Esophagus (tissue), 2 donors: Measurements from ENCODE around the gene BMPR1A. TPM values are rescaled to one million over a fixed set of nuclear protein-coding genes. Genes with fewer than 3 reads are reported as not detected.
A peak's percentile ranks its signal among the peaks of the same experiment; 100 is the strongest.

Experiments
- H3K27ac ChIP-seq, 2 donors: one replicate each; pipeline ENCODE4 v1.5.1; 2013; ENCODE audit warnings: low read depth in 2 of 2, mild to moderate bottlenecking in 2 of 2, inconsistent platforms in 1 of 2, low read length in 1 of 2, moderate library complexity in 1 of 2
- H3K27me3 ChIP-seq, 2 donors: one replicate each; pipeline ENCODE4 v1.6.1; 2013; ENCODE audit warnings: low read length in 2 of 2, control low read depth in 1 of 2, mild to moderate bottlenecking in 1 of 2; ENCODE audit not compliant: insufficient read depth in 2 of 2, control insufficient read depth in 1 of 2
- H3K36me3 ChIP-seq, 2 donors: one replicate each; pipeline ENCODE4 v1.6.1; 2013; ENCODE audit warnings: low read length in 1 of 2; ENCODE audit not compliant: control insufficient read depth in 2 of 2, insufficient read depth in 2 of 2
- H3K4me1 ChIP-seq, 2 donors: one replicate each; pipeline ENCODE4 v1.6.1; 2013; ENCODE audit warnings: low read length in 1 of 2; ENCODE audit not compliant: control insufficient read depth in 2 of 2, insufficient read depth in 2 of 2
- H3K4me3 ChIP-seq, 2 donors: one replicate each; pipeline ENCODE4 v1.5.1; 2013; ENCODE audit warnings: low read length in 2 of 2, mild to moderate bottlenecking in 2 of 2, low read depth in 1 of 2, moderate library complexity in 1 of 2
- H3K9me3 ChIP-seq, 2 donors: one replicate each; pipeline ENCODE4 v1.6.1; 2013; ENCODE audit warnings: mild to moderate bottlenecking in 2 of 2, low read depth in 1 of 2, low read length in 1 of 2, moderate library complexity in 1 of 2; ENCODE audit not compliant: control insufficient read depth in 2 of 2, insufficient read depth in 1 of 2
- WGBS, 2 donors: extraction: QIAGEN DNeasy Blood & Tissue Kit; methylation state at CpG; one replicate each; pipeline ENCODE4 v1.1.7; 2013; 5-methylcytosine and 5-hydroxymethylcytosine counted together
- polyA plus RNA-seq, 2 donors: library from polyadenylated mRNA; stranded (reverse); fragments of 200-250 nt; gene quantifications; one replicate each; pipeline ENCODE4 v1.2.3, GENCODE V29; 2013
- donor health status: healthy with polysubstance abuse.
- donor health status: Bipolar disorder and iron deficiency.

BMPR1A gene
- polyA plus RNA-seq, 2 donors: 2.5 to 6.8 TPM

DNA sequence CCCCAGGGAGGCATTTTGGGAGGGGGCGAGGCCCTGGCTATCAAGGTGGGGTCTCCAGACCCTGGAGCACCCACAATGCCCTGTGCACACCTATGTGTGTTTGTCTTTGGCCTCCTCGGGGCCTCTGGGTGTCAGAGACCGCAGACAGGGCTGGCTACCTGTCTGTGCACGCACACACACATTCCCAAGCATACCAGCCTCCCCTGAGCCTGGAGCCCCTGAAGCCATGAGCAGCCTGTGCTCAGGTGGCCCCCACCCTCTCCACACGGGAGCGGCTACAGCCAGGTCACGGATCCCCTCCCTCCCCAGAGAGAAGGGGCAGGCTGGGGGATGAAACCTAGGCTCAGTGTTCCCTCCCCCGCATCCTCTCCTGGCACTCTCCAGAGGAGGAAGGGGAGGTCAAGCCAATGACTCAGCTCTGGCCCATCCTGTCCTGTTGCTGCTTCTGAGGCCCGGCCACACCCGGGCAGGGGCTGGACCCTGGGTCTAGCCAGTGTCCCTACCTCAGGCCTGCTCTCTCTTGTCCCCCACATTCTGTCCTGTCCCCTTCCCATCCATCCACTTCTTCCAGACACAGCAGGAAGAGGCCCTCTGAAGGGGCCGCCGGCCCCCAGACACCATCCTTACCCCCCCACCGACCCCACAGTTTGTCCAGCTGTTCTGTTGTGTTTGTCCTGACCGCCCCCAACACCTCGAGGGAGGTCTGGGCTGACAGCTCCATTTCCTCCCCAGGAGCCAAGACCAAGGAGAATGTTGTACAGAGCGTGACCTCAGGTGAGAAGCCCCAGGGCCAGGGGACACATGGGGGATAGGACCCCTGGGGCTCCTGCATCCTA lies 202.7 kb downstream of the BMPR1A start:
- H3K4me1 ChIP-seq: peaks cover 7 to 34% of the 10 kb centered on the region in 2 donors
- peak overlapping the region; percentile 47 to 69 for H3K27ac ChIP-seq
- no peaks in the 10 kb centered on the region for H3K36me3 ChIP-seq
- 34 to 37% methylated on average over 15 to 16 of the region's 16 CpGs for WGBS, 2 donors
- peak overlapping the region; percentile 21 to 35 for H3K4me3 ChIP-seq
- no peaks in the 10 kb centered on the region for H3K9me3 ChIP-seq
- H3K27me3 ChIP-seq: no peaks in the 10 kb centered on the region

DNA sequence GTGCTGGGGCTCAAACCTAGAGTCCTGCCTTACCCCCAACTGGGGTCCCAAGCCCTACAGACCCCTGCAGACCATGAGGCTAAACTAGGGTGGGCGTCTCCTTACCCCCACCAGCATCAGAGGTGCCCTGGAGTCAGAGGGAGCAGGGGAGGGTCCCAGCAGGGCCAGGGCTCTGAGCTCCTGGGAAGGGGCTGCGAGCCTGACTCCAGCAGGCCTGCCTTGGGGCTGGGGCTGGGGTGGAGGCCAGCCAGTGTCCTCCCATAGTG lies 203.3 kb downstream of the BMPR1A start:
- Histone ChIP-seq H3K9me3 (no peaks in the 10 kb centered on the region), H3K27ac (peak overlapping the region; percentile 25 to 69), H3K4me3 (no peak overlapping the region), H3K4me1 (peaks cover 7 to 37% of the 10 kb centered on the region in 2 donors), H3K36me3 (no peaks in the 10 kb centered on the region), H3K27me3 (no peaks in the 10 kb centered on the region)
- WGBS, 2 donors: 80 to 89% methylated on average over 2 of the region's 2 CpGs

DNA sequence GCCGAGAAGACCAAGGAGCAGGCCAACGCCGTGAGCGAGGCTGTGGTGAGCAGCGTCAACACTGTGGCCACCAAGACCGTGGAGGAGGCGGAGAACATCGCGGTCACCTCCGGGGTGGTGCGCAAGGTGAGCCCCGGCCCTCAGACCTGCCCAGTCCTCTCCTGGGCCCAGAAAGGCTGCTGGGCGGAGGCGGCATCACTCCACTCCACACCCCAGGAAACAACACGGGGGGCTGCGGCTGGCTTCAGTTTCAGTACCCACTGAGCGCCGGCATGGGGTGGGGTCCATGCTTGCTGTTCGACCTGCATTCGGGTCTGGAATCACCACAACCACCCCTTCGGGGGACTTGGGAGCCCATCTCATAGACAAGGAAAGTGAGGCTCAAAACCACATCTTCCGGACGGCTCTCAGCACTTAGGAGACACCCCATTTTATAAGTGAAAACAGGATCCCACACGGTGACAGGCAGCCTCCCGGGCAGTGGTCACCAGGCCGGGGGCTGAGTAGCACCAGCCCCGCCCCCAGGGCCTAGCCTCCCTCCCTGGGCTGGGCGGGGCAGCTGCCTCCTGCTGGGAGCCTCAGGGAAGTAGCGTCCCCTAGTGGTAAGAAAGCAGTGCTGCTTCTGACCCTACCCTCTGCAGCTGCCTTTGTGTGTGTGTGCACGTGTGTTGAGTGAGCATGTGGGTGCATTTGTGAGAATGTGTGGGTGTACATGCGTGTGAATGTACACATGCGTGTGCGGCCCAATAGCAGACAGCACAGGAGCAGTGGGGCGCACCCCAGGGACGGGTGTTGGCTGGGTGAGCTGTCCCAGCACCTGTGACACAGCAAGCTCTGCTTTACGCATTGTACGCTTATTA lies 203.8 kb downstream of the BMPR1A start:
- no peaks in the 10 kb centered on the region for H3K36me3 ChIP-seq
- no peaks in the 10 kb centered on the region for H3K9me3 ChIP-seq
- whole genome bisulfite sequencing, 2 donors: 73 to 74% methylated on average over 37 of the region's 37 CpGs
- H3K4me3 ChIP-seq: no peak overlapping the region
- no peaks in the 10 kb centered on the region for H3K27me3 ChIP-seq
- H3K27ac ChIP-seq: peak overlapping the region; percentile 6 to 25
- H3K4me1 ChIP-seq: peaks cover 10 to 36% of the 10 kb centered on the region in 2 donors

DNA sequence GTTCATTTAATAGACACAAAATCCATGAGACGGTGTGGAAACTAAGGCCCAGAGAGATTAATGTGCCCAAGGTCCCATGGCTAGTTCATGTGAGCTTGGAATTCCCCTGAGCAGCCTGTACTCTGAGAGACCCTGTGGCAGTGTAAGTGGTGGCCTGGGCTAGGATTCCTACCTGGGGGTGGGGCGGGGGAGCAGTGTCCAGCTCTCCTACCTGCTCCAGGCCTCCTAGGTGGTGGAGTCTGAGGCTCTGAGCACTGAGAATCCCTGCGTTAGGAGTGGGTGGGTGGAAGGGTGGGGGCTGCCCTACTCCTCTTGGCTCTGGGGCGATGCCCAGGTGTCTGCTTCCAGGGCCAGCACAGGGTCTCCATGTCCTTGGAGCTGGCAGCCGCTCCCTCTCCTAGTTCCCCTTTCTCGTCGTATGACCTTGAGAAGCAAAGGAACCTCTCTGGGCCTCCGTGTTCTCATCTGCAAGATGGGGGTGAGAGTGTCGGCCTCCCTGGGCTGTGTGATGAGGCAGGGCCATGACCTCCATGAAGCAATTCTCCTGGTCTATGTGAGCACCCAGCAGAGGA lies 204.5 kb downstream of the BMPR1A start:
- H3K4me3 ChIP-seq: no peak overlapping the region
- no peaks in the 10 kb centered on the region for H3K9me3 ChIP-seq
- H3K36me3 ChIP-seq: no peaks in the 10 kb centered on the region
- H3K4me1 ChIP-seq: peaks cover 10 to 35% of the 10 kb centered on the region in 2 donors
- no peaks in the 10 kb centered on the region for H3K27me3 ChIP-seq
- no peak overlapping the region for H3K27ac ChIP-seq
- 80 to 81% methylated on average over 9 of the region's 9 CpGs for WGBS, 2 donors

DNA sequence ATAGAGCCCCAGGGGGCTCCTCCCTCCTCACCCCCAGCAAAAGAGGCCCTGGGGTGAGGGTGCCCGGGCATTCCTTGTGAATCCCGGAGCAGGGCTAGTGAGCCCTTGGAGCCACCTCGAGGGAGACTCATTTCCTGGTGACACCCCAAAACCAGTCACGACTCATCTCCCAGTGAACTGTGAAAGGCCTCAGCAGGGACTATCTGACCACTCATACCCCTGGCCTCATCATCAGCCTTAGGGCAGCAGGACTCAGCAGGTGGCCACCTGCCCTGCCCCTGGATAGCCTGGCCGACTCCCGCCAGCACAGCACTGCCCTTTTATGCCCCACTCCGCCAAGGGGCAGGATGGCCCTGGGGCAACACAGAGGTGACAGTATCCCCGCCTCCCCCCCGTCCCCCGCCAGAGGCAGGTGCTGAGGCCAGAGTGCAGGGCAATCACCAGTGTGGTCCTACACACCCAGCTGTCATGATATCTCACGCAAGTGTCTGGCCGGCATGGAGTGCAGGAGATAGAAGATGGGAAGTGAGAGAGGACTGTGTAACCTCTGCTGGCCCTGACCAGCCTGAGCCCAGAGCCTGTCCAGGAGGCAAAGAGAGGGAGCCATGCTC lies 205.2 kb downstream of the BMPR1A start:
- Histone ChIP-seq H3K27ac (no peak overlapping the region), H3K4me1 (peaks cover 10 to 37% of the 10 kb centered on the region in 2 donors), H3K9me3 (no peaks in the 10 kb centered on the region), H3K27me3 (no peaks in the 10 kb centered on the region), H3K4me3 (no peak overlapping the region), H3K36me3 (no peaks in the 10 kb centered on the region)
- 82 to 84% methylated on average over 11 to 12 of the region's 12 CpGs for WGBS, 2 donors

DNA sequence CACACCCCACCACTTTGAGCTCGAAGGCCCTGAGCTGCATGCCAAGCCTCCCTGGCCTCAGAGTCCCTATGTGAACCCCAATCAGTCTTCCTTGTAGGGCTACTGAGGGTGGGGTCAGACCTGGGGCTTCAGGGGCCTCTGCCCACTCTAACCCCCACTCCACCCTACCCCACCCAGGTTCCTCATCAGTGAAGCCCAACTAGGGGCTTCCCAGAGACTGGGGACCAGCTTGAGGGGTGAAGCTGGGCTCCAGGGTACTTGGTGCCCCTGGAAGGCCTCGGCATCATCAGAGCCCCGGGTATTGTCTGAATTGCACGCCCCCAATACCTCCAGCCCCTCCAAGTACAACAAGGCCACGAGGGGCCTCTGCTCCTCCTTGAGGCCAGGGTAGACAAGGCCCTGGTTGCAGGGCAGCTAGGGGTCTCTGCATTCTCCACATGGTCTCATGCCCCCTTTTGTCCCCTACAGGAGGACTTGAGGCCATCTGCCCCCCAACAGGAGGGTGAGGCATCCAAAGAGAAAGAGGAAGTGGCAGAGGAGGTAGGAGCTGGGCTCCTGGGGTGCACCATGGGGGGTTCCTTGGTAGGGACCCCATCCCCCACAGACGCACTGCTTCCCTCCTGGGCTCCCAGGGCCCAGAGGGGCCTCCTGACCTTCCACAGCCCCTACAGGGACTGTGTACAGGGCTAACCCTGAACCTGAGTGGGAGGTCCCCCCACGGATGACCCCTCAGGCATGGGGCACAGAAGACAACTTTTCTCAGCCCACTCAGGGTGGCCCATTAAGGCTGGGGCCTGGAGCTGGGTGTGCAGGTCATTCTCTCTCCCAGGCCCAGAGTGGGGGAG lies 205.9 kb downstream of the BMPR1A start:
- no peaks in the 10 kb centered on the region for H3K36me3 ChIP-seq
- H3K27me3 ChIP-seq: no peaks in the 10 kb centered on the region
- WGBS, 2 donors: 82 to 88% methylated on average over 7 of the region's 7 CpGs
- peaks cover 14 to 44% of the 10 kb centered on the region in 2 donors for H3K4me1 ChIP-seq
- H3K27ac ChIP-seq: no peak overlapping the region
- H3K4me3 ChIP-seq: no peak overlapping the region
- H3K9me3 ChIP-seq: no peaks in the 10 kb centered on the region

DNA sequence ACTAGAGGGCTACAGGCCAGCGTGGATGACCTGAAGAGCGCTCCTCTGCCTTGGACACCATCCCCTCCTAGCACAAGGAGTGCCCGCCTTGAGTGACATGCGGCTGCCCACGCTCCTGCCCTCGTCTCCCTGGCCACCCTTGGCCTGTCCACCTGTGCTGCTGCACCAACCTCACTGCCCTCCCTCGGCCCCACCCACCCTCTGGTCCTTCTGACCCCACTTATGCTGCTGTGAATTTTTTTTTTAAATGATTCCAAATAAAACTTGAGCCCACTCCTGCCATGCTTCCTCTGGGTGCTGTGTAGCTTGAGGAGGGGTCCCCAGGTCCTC lies 206.5 kb downstream of the BMPR1A start:
- Histone ChIP-seq H3K36me3 (no peaks in the 10 kb centered on the region), H3K9me3 (no peaks in the 10 kb centered on the region), H3K27me3 (no peaks in the 10 kb centered on the region), H3K4me1 (peaks cover 17 to 47% of the 10 kb centered on the region in 2 donors), H3K27ac (no peak overlapping the region), H3K4me3 (no peak overlapping the region)
- WGBS, 2 donors: 88 to 92% methylated on average over 6 to 7 of the region's 7 CpGs

DNA sequence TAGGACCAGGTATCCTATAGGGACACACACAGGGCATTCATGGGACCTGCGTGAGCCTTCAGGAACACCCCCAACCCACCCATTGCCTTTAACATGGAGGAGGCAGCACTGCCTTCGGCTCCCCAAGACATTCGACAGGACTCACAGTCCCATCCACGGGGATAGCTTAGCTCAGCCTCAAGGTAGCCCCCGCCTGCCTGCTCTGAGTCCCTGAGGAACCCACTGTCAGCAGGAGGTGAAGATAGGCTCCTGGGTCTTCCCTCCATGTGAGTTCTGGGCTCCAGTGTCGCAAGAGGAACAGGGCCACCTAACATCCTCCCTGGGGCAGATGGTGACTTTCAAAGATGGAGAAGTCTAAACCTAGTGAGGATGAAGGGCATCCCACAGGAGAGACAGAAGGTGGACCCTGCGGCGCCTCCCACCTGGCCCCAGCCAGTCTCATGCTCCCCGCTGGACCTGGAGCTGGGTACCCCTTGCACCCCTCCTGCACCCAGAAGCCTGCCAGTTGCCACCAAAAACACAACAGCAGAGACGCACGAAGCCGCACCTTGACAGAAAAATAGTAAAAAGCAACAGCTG lies 207.0 kb downstream of the BMPR1A start:
- Histone ChIP-seq H3K27ac (no peak overlapping the region), H3K36me3 (no peaks in the 10 kb centered on the region), H3K4me3 (no peak overlapping the region), H3K27me3 (no peaks in the 10 kb centered on the region), H3K9me3 (no peaks in the 10 kb centered on the region), H3K4me1 (peaks cover 14 to 48% of the 10 kb centered on the region in 2 donors)
- 94 to 96% methylated on average over 12 of the region's 12 CpGs for WGBS, 2 donors
